GM19372 (cell line): ENCODE results near the gene DLG5.

Source experiments
- ATAC-seq: cut with Tn5 transposase; IDR thresholded peaks from one replicate; pipeline ENCODE4 v1.9.1; 2021; ENCODE audit warnings: mild to moderate bottlenecking, low read depth, moderate library complexity; ENCODE audit not compliant: unreplicated experiment

The DLG5 gene

DNA sequence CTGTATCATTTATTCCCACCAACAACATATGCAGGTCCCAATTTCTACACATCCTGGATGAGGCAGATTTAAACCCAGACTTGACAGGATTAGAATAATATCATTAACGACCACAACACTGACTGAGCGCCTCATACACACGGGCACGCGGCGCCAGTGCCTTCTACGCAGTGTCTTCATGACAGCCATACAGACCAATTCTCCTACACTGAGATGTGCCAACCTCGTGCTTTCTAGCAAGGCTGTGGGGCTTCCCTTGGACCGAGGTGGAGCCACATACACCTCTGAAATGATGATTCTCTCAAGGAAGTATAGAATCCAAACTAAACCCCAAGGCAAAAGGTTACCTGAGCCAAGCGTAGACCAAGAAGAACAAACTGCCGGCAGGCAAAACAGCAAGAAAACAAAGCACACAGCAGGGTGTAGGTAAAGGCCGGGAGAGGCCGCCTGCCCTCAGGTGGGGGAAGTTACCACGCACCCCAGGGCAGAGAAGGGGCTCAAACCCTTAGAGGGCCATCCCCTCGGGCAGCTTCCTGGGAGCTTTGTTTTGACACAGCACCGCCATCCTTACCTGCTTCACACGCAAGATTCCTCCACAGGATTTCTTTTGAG lies 75.8 kb downstream of the DLG5 start:
- ATAC-seq: no peak

- no peak for ATAC-seq
Observed at GRCh38 chr10:77849039-77849664, 77.4 kb downstream of the DLG5 start.

DNA sequence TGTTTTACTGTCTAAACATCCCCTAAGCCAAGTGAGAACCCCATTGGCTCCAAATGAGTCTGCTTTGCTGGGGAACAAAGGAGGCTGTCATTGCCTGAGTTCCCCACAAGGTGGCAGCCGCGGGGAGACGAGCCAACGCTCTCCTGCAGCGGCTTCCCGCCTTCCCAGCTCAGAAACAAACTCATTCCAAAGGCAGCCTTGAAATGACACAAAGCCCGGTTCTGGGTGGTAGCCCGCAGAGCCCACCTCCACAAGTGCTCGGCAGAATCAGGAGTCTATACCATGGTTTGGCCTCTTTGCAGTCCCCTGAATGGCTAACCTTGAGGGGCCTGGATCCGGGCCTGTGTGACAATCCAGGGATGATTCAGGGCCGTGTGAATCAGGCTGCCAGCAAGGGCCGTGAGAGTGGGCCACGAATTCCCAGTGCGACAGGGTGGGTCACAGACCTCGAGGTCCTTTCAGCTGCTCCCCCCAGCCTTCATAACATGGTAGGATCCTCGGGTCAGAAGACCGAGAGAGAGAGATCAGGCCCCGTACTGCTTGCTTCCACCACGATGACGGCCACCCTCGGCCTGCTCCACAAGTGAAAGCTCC lies 79.7 kb downstream of the DLG5 start:
- ATAC-seq: no peak

DNA sequence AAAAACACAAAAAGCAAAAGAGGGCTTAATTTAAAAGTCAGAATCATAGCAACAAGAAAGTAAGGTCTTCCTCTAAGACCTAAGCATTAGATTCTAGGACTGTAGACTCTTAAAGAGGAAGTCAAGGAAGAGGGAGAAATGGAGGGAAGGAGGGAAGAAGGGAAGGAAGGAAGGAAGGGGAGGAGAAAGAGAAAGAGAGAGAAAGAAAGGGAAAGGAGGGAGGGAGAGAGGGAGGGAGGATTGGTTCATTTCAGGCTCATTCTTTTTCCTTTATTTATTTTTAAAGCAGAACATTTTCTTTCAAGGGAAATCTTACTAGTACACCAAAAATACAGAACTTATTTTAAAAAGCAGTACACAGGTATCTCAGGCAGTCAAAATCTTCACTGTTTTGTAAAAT lies 81.1 kb downstream of the DLG5 start:
- ATAC-seq: no peak

- no peak for ATAC-seq
Observed at GRCh38 chr10:77844713-77845445, 81.7 kb downstream of the DLG5 start.

DNA sequence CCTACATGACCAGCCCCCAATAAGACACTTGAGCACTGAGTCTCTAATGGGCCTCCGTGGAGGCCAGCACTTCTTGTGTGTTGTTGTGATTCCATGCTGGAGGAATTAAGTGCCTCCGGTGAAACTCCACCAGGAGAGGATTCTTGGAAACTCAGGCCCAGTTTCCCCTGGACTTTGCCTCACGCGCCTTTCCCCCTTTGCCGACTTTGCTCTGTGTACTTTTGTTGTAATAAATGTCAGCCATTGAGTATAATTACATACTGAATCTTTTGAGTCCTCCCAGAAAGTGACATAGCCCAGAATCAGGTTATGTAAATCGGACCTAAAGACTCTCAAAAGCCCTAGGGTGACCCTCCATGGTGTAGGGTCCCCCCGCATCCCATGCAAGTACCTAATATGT lies 82.4 kb downstream of the DLG5 start:
- ATAC-seq: no peak

DNA sequence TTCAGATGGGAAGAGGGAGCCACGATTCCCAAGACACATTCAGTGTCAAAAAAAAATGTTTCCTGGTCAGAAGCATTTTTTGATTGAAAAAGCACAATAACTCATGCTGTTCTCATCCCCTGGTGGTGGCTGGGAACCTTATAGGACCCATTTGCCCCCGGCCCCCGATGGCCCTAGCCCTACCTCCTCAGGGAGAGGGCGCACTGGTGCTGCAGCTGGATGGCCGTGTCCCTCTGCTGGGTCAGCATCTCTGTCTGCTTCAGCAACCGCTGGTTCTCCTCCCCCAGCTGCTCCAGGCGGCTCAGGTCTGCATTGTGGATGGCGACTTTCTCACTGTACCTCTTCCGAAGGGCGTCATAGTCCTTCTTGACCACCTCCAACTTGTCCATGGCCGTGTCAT lies 83.3 kb downstream of the DLG5 start:
- no peak for ATAC-seq

DNA sequence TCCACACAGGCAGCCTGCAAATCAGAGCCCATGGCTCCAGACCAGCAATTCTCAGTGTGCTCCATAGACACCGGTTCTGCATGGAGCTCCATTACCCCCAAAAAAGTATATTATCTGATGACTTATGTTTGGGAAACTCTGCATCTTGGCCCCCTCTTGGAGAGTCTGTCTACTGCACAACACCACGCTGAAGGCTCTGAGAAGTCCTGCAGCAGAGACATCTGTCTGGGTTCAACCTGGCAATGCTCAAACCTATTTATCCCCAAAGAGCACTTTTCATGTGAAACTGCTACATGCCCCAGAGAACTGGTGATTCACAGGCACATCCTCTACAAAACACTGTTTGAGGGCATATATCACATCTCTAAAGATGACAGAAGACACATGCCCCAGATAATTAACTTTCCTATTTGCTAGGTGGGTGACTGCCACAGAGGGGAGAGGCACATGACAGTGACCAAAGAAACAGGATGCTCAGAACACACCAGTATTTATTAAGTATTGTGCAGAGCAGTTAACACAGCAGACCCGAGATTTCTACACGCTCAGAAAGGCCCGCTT lies 83.8 kb downstream of the DLG5 start:
- ATAC-seq: no peak

- ATAC-seq: no peak
Observed at GRCh38 chr10:77841711-77842375, 84.7 kb downstream of the DLG5 start.

GRCh38 chr10:77840636-77841035 lies 85.9 kb downstream of the DLG5 start:
- no peak for ATAC-seq

DNA sequence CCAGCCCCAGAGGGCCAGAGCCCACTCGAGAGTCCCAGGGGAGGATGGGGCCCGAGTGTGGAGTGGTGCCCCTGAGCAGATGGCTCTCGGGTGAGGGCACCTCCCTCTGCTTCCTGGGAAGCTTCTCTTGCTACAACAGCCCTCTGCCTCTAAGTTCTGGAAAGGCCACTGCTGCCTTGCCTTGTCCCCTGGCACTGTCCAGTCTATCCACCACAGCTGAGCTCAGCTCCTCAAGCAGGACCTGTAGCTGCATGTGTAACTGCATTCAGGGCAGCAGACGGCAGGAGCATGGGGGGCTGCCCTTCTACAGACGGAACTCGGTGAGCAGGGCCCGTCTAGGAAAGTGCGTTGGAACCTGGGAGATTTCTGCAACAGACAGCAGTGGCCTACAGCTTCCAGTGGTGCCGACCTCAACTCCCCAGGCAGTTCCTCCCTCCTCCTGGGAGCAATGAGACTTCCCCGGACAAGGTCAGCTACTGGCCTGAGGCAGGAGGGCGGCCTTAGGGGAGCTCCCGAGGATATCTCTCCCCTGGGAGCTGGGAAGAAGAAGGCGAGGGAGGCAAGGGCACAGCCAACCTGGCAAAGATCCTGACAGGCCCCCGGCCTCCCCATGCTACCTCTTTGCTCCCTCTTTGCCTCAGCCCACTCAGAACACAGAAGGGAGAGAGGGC lies 88.5 kb downstream of the DLG5 start:
- no peak for ATAC-seq

DNA sequence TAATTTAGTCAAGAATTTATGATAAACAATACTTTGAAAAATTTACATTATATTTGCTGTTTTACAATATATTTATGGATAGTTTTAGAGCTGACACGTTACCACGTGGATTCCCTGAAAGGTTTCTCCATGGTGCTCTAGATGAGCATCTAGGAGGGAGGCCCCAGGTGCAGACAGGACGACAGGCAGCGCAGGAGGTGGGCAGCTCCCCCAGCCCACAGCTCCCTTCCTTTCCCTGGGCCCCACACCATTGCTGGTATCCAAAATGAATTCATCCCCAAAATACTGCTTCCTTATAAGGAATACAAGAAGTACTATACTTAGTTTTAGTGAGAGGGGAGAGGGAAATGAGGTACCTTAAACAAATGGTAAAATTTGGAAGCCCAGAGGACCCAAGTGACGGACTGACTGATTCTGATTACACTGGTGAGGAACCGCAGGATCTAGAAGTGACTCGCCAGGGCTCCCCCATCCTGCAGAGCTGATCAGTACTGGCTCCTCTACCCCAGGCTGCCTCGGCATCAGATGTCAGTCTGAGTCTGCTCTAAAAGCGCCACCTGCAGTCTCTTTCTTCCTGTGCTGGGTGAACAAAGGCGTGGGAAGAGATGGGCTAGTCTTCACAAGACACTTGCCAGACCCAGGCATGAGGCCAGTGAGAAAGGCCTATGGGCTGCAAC lies 89.2 kb downstream of the DLG5 start:
- ATAC-seq: no peak

DNA sequence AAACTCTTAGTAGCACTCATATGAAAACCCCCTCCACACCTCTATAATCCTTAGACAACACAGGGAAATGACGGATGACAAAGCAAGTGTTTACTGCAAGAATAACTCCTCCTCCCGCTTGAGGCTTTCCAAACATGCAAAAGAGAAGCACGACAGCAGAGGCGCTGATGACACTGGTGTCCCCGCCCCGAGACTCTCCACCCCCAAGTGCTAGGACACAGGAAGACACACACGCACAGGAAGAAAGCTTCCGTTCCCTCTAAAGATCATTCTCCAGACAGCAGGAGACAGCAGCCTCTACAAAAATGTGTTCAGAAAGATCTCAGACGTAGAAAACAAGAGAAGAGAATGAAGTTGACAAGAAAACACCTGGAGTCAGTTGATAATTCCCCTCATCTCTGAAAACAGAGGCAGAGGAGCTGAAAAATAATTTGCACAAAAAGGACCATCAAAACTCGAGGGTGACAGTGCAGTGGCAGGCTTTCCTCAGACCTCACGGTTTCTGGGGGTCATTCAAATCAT lies 90.2 kb downstream of the DLG5 start:
- ATAC-seq: no peak

- ATAC-seq: no peak
Observed at GRCh38 chr10:77835669-77836086, 90.9 kb downstream of the DLG5 start.

DNA sequence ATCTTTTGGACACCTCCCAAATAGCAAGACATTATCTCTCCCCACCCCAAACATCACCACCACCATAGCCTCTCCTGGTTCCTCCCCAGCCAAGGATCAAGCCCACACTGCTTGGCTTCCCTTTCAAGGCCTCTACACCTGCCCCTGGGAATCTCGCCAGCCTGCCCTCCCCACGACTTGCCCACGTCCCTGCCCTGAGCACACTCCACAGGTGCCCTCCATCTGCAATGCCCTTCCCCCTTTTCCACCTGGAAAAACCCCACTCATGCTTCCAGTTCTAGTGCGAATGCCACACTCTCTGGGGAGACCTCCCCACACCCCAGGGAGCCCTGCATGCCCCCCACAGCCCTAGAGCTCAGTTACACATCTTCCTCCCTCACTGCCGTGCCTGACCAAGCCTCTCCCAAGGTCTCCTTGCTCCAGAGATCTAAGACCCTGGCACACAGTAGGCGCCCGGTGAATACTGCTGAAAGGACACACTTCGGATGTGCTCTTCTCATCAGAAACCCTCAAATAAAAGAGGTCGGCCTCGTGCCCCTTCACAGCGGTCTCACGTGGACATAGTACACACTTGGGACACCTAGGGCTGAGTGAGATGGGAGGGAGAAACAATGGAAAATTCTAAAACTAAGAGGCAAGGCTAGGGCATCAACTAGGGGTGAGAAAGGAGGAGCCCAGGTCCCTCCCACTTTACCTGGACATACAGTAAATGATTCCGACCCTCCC lies 91.4 kb downstream of the DLG5 start:
- no peak for ATAC-seq

- no peak for ATAC-seq
Observed at GRCh38 chr10:77834540-77834939, 92.0 kb downstream of the DLG5 start.

GRCh38 chr10:77833792-77834191 lies 92.8 kb downstream of the DLG5 start:
- ATAC-seq: no peak

- ATAC-seq: no peak
Observed at GRCh38 chr10:77833225-77833624, 93.3 kb downstream of the DLG5 start.

DNA sequence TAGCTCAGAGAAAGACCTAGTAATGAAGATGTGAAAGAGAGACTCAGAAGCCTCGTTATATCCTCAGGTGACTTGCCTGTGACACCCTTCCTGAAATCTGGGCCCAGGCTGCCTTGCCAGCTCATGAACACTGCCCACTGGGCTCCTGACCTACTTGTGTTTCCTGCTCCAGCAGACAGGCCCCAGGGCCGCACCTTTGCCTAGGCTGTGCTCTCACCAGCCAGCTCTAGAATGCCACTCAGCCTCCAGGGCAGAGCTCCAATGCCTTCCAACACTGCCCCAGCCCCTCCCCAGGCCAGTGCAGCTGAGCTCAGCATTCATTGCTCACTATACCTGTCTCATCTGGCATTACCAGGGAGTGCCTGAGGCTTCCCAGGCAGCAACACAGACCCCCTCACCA lies 94.3 kb downstream of the DLG5 start:
- no peak for ATAC-seq
